SU-DHL-6 (cell line): ENCODE data around the gene RIPPLY3.

Source experiments
- CTCF ChIP-seq: fragments of 200-600 bp; sonication (generic); IDR thresholded peaks from one replicate; pipeline ENCODE4 v1.5.1; 2017; ENCODE audit warnings: antibody characterized with exemption, mild to moderate bottlenecking, low read length, moderate library complexity; ENCODE audit not compliant: insufficient read depth, poor library complexity, severe bottlenecking
- EZH2phosphoT487 ChIP-seq: fragments of 200-600 bp; sonication (generic), shearing (Covaris generic); conservative IDR thresholded peaks from 2 replicates; pipeline ENCODE4 v1.6.1; 2018; ENCODE audit warnings: mild to moderate bottlenecking, antibody characterized with exemption, low read length, moderate library complexity, mixed read lengths

GRCh38 chr21:37047079-37047478 is 40.6 kb downstream of the RIPPLY3 start:
- TF ChIP-seq EZH2phosphoT487 (no peak), CTCF (no peak)
